Activated gamma-delta T cell treated with anti-CD3 and anti-CD28 coated beads, Interleukin-2, amount 50 U/mL, for 16 hours (primary cell): ENCODE measurements around the gene FAM227B.
A peak's percentile ranks its signal among the peaks of the same experiment; 100 is the strongest.
"Not testable (repeated sequence)": the region's sequence is repeated elsewhere in the genome, so short reads cannot be mapped to it uniquely, and the experiment has no call there.

Experiments used
- DNase-seq: peaks from one replicate; pipeline ENCODE4 v3.0.0-alpha.2; 2020; ENCODE audit warnings: low read depth

FAM227B gene

DNA sequence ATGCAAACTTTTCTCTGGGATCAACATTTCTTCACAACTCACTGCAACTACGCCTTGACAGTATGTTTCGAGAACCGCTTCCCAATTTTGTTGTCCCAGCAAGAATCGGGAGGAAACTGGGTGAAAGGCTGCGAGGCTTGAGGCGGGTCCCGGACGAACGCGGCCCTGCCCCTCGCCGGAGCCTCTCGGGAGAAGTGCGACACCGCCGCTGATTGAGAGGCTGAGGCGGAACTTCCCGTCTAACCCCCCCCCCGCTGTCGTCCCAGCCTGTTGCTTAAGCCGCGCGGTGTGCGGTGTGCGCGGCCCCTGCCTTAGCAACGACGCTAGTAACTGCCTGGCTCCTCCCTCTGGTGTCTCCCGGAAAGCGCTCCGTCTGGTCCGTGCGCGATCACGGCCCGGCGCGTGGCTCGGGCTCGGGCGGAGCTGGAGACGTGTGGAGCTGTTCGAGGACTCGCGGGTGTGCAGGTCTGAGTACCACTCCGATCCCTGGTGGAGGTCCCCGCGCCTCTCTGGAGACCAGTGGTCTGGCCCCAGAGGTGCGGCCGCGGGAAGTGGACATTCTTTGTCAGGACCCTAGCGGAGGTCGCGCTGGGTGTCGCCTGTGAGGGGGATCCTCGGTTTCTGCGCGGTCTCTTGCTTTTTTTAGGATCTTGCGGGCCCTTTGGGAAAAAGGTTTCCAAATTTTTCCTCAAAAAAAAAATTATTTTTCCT is at the start of gene FAM227B, which contains the start of gene DTWD1:
FAM227B (minus strand) TSS at position 161 of the 711 bp plus-strand sequence. CDS start 5,647 bp downstream, outside the sequence.
DTWD1 (plus strand) TSS at position 391 of the 711 bp plus-strand sequence. CDS start 4,120 bp downstream, outside the sequence.
- peak; percentile 88 for DNase-seq

GRCh38 chr15:49669288-49669687 is 48.7 kb upstream of the FAM227B start:
- DNase-seq: no peak

GRCh38 chr15:49666486-49666885 is 45.9 kb upstream of the FAM227B start:
- not testable (repeated sequence) for DNase-seq

GRCh38 chr15:49664716-49665115 is 44.1 kb upstream of the FAM227B start:
- DNase-seq: no peak

DNA sequence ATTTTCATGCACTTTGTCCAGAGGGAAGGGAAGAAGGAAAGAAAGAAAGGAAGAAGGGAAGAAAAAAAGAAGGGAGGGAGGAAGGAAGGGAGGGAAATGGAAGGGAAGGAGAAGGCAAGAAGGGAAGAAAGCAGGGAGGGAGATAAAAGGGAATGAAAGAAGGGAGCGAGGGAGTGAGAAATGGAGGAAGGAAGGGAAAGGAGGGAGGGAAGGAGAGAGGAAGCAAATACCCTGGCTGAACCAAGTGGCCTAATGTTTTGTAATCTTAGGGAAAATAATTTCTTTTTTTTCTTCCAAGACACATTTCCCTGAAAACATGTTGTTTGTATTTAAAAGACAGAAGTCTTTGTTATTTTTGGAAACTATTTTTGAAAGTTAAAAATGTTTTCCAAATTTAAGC is 36.1 kb upstream of the FAM227B start:
- DNase-seq: no peak

DNA sequence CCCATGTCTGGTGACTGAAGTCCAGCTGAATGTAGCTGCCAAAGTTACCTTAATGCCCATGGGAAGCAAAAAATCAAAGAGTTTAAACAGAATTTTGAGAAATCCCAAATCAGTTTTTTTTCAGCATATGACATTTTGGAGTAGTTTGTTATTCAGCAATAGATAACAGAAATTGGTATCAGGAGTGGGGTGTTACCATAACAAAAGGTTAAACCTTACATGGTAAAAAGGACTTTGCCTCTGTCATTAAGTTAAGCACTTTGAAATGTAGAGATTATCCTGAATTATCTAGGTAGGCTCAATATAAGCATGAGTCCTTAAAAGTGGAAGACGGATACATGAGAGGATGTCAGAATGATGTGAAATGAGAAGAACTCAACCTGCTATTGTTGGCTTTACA is 32.3 kb upstream of the FAM227B start:
- no peak for DNase-seq

GRCh38 chr15:49650676-49651075 is 30.1 kb upstream of the FAM227B start:
- DNase-seq: no peak

DNA sequence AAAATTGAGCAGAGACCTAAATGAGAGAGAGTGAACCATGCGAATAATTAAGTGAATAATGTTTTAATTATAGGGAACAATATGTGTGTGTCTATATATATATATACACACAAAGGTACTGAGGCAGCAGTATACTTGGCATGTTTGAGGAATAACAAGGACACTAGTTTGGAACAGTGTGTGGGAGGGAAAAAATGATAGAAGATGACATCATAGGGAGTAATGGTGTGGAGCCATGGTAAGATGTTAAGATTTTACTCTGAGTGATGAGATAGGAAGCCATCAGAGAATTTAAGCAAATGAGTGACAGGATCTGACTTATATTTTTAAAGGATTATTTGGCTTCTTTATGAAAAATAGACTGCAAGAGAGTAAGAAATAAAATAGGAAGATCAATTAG is 29.4 kb upstream of the FAM227B start:
- no peak for DNase-seq

GRCh38 chr15:49646891-49647290 is 26.3 kb upstream of the FAM227B start:
- DNase-seq: no peak

DNA sequence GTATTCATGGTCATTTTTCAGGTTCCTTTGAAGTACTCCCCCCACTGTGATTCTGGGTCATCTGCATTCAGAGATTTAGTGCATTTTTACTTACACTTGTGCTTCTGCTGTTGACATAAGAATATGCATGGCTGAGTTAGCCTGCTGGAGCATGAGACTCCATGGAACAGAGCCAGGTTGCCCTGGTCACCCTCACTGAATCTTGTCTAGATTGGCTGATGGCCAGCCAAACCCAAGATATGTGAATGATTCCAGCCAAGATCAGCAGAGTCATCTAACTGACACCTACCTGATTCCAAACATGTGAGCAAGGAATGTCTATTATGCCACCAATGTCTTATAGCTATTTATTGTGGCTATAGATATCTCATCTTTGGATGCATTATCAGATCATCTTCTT is 25.3 kb upstream of the FAM227B start:
- DNase-seq: no peak

GRCh38 chr15:49645277-49645676 is 24.7 kb upstream of the FAM227B start:
- no peak for DNase-seq

- DNase-seq: no peak
These were observed 23.8 kb upstream of the FAM227B start for GRCh38 chr15:49644364-49644794.

- DNase-seq: no peak
These were observed 17.2 kb upstream of the FAM227B start for GRCh38 chr15:49637857-49638256.

GRCh38 chr15:49628379-49628778 is 7.8 kb upstream of the FAM227B start:
- DNase-seq: no peak

- DNase-seq: no peak
These were observed 6.8 kb upstream of the FAM227B start for GRCh38 chr15:49627407-49627877.

- no peak for DNase-seq
These were observed 4.9 kb upstream of the FAM227B start for GRCh38 chr15:49625460-49626036.

DNA sequence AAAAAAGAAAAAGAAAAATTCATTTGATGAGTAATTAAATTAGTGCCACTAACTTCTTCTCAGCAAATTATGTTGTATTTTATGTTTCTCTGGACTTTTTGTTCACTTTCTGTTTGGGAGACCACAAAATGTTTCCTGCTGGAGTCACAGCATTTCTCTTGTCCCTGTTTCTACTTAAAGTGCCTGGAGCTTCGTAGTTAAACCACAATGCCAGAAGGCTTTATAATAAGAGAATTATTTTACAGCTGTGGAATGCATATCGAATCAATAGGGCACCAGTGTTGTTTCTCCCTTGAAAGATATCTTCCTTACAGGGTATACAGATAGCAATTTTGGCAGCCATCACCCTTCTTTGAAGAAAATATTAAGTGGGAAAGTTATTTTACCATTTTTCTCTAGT is 3.4 kb upstream of the FAM227B start:
- DNase-seq: no peak

DNA sequence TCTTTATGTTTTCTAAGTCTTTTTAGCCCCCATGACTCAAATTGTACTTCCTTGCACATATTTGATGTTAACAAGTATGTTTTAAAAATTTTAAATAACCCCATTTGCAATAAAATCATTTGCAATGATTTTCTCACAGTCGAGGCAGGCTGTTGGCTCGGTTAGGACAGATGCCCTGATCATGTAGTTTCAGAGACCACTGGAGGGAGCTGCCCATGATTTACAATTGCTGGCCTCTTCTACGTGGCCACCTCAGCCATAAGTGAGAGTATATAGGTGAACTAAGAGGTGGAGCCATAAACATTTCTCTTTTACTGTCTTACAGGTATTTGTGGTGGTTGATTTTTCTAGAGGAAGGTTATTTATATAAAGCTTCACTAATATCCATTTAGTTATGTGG is 1.9 kb upstream of the FAM227B start:
- DNase-seq: no peak

GRCh38 chr15:49621887-49622286 is 1.3 kb upstream of the FAM227B start:
- no peak for DNase-seq

- DNase-seq: no peak
These were observed 788 bp upstream of the FAM227B start for GRCh38 chr15:49621401-49621811.

GRCh38 chr15:49620199-49620598 is 419 bp downstream of the FAM227B start:
- DNase-seq: no peak

DNA sequence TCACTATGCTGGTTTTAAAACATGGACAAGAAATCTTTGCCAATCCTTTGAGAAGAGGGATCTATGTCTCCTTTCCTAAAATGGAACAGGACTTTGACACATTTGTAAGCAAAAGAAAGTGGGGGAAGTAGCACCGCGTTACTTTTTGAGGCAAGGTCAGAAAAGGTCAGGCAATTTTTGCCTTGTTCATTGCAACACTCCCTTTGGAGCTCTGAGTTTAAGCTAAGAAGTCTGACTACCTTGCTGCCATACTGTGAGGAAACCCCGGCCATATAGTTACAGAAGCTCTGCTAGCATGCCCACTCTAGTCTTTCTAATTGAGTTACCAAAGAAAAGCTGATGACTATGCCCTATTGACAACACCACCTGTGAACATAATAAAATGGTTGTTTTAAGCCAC is 1.4 kb downstream of the FAM227B start:
- DNase-seq: no peak

DNA sequence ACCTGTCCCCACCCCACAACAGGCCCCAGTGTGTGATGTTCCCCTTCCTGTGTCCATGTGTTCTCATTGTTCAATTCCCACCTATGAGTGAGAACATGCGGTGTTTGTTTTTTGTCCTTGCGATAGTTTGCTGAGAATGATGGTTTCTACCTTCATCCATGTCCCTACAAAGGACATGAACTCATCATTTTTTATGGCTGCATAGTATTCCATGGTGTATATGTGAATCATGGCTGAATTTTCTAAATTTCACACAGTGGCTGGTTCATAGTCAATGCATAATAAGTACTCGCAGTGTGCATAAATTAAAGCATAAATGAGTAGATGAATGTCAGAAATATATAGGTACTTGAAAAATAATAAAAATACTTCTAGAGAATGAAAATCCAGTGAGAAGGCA is 8.4 kb downstream of the FAM227B start:
- not testable (repeated sequence) for DNase-seq
